Parathyroid adenoma (tissue), 2 donors: ENCODE results near the gene WNT7B.

Experiments
- H2AFZ ChIP-seq: fragments of 300-600 bp; sonication (generic); one replicate; pipeline ENCODE4 v1.7.0; 2017; ENCODE audit warnings: antibody characterized with exemption, mild to moderate bottlenecking
- H3K27ac ChIP-seq: fragments of 300-600 bp; sonication (generic); one replicate; pipeline ENCODE4 v1.7.0; 2017
- H3K27me3 ChIP-seq: fragments of 300-600 bp; sonication (generic); one replicate; pipeline ENCODE4 v1.7.0; 2017; ENCODE audit warnings: low read length; ENCODE audit not compliant: control insufficient read depth, insufficient read depth
- H3K36me3 ChIP-seq: fragments of 300-600 bp; sonication (generic); one replicate; pipeline ENCODE4 v1.7.0; 2017; ENCODE audit warnings: low read length; ENCODE audit not compliant: control insufficient read depth, insufficient read depth
- H3K4me1 ChIP-seq: fragments of 300-600 bp; sonication (generic); one replicate; pipeline ENCODE4 v1.7.0; 2017; ENCODE audit warnings: control low read depth
- H3K4me2 ChIP-seq: fragments of 300-600 bp; sonication (generic); one replicate; pipeline ENCODE4 v1.7.0; 2017; ENCODE audit warnings: low read length
- H3K4me3 ChIP-seq: fragments of 300-600 bp; sonication (generic); one replicate; pipeline ENCODE4 v1.7.0; 2017; ENCODE audit warnings: low read depth, low read length
- H3K79me2 ChIP-seq: fragments of 300-600 bp; sonication (generic); one replicate; pipeline ENCODE4 v1.7.0; 2017; ENCODE audit warnings: control low read depth
- H3K9ac ChIP-seq: fragments of 300-600 bp; sonication (generic); one replicate; pipeline ENCODE4 v1.7.0; 2017; ENCODE audit warnings: mild to moderate bottlenecking
- H3K9me3 ChIP-seq: fragments of 300-600 bp; sonication (generic); one replicate; pipeline ENCODE4 v1.7.0; 2017; ENCODE audit warnings: low read length; ENCODE audit not compliant: control insufficient read depth
- CTCF ChIP-seq: fragments of 300-600 bp; sonication (generic); IDR thresholded peaks from one replicate; pipeline ENCODE4 v1.7.0; 2017; ENCODE audit warnings: antibody characterized with exemption, mild to moderate bottlenecking
- donor health status: primary hyperparathyroidism.

WNT7B gene

GRCh38 chr22:45938913-45939312 lies 38.0 kb downstream of the WNT7B start:
- Histone ChIP-seq H2AFZ (no peak overlapping the region), H3K4me1 (no peaks in the 10 kb centered on the region), H3K4me3 (no peak overlapping the region), H3K27ac (no peak overlapping the region), H3K9me3 (no peaks in the 10 kb centered on the region), H3K9ac (no peak overlapping the region), H3K79me2 (no peaks in the 10 kb centered on the region), H3K27me3 (no peaks in the 10 kb centered on the region), H3K4me2 (no peak overlapping the region), H3K36me3 (no peaks in the 10 kb centered on the region)
- TF ChIP-seq CTCF: no peak

GRCh38 chr22:45937960-45938359 lies 39.0 kb downstream of the WNT7B start:
- no peaks in the 10 kb centered on the region for H3K79me2 ChIP-seq
- no peak for TF ChIP-seq CTCF
- no peak overlapping the region for H2AFZ ChIP-seq
- no peaks in the 10 kb centered on the region for H3K36me3 ChIP-seq
- H3K27me3 ChIP-seq: no peaks in the 10 kb centered on the region
- no peak overlapping the region for H3K9ac ChIP-seq
- H3K4me1 ChIP-seq: no peaks in the 10 kb centered on the region
- H3K27ac ChIP-seq: no peak overlapping the region
- H3K4me3 ChIP-seq: no peak overlapping the region
- H3K4me2 ChIP-seq: no peak overlapping the region
- H3K9me3 ChIP-seq: no peaks in the 10 kb centered on the region

- H3K4me3 ChIP-seq: no peak overlapping the region
- no peaks in the 10 kb centered on the region for H3K9me3 ChIP-seq
- H3K79me2 ChIP-seq: no peaks in the 10 kb centered on the region
- no peaks in the 10 kb centered on the region for H3K27me3 ChIP-seq
- no peak overlapping the region for H3K9ac ChIP-seq
- H3K36me3 ChIP-seq: no peaks in the 10 kb centered on the region
- H3K4me2 ChIP-seq: no peak overlapping the region
- H3K27ac ChIP-seq: no peak overlapping the region
- no peaks in the 10 kb centered on the region for H3K4me1 ChIP-seq
- no peak for TF ChIP-seq CTCF
- no peak overlapping the region for H2AFZ ChIP-seq
Measured at GRCh38 chr22:45935573-45935972, 41.4 kb downstream of the WNT7B start.

- no peaks in the 10 kb centered on the region for H3K36me3 ChIP-seq
- H3K79me2 ChIP-seq: no peaks in the 10 kb centered on the region
- no peak overlapping the region for H3K9ac ChIP-seq
- no peaks in the 10 kb centered on the region for H3K27me3 ChIP-seq
- H3K4me3 ChIP-seq: no peak overlapping the region
- no peaks in the 10 kb centered on the region for H3K4me1 ChIP-seq
- no peak overlapping the region for H3K27ac ChIP-seq
- no peak overlapping the region for H3K4me2 ChIP-seq
- no peak overlapping the region for H2AFZ ChIP-seq
- TF ChIP-seq CTCF: no peak
- H3K9me3 ChIP-seq: no peaks in the 10 kb centered on the region
Measured at GRCh38 chr22:45934659-45935341, 42.2 kb downstream of the WNT7B start.

GRCh38 chr22:45934168-45934564 lies 42.8 kb downstream of the WNT7B start:
- H3K79me2 ChIP-seq: no peaks in the 10 kb centered on the region
- no peak overlapping the region for H2AFZ ChIP-seq
- no peaks in the 10 kb centered on the region for H3K36me3 ChIP-seq
- no peak for TF ChIP-seq CTCF
- no peaks in the 10 kb centered on the region for H3K4me1 ChIP-seq
- no peak overlapping the region for H3K4me2 ChIP-seq
- no peaks in the 10 kb centered on the region for H3K27me3 ChIP-seq
- no peak overlapping the region for H3K9ac ChIP-seq
- H3K4me3 ChIP-seq: no peak overlapping the region
- H3K27ac ChIP-seq: no peak overlapping the region
- H3K9me3 ChIP-seq: no peaks in the 10 kb centered on the region
